OCI-LY3 (cell line): Measurements from ENCODE around the gene DYRK1B.

Experiments
- H2AFZ ChIP-seq: fragments of 200-600, 300-600 bp; shearing (Covaris generic); 2 replicates; pipeline ENCODE4 v1.6.0; 2014; ENCODE audit warnings: antibody characterized with exemption, low read depth, low read length
- H3K27ac ChIP-seq: fragments of 200-600, 300-600 bp; sonication (generic); 2 replicates; pipeline ENCODE4 v1.5.1; 2014; ENCODE audit warnings: mild to moderate bottlenecking, low read length, moderate library complexity, mixed read lengths
- H3K27me3 ChIP-seq: fragments of 200-600, 300-600 bp; sonication (generic); 2 replicates; pipeline ENCODE4 v1.6.1; 2014; ENCODE audit warnings: low read depth, low read length, mixed read lengths
- H3K36me3 ChIP-seq: fragments of 200-600, 300-600 bp; sonication (generic); replicated peaks from 2 replicates; pipeline ENCODE3; 2014; ENCODE audit warnings: low read depth, low read length, mixed read lengths
- H3K4me1 ChIP-seq: fragments of 300-600, 200-600 bp; sonication (generic); 2 replicates; pipeline ENCODE4 v1.6.1; 2014; ENCODE audit warnings: low read length, mixed read lengths
- H3K4me2 ChIP-seq: fragments of 200-600, 300-600 bp; sonication (generic); 2 replicates; pipeline ENCODE4 v1.6.1; 2014; ENCODE audit warnings: low read length, mixed read lengths
- H3K4me3 ChIP-seq: fragments of 300-600, 200-600 bp; sonication (generic); 2 replicates; pipeline ENCODE4 v1.5.1; 2014; ENCODE audit warnings: antibody characterized with exemption, mild to moderate bottlenecking, low read length, moderate library complexity
- H3K79me2 ChIP-seq: fragments of 300-600, 200-600 bp; shearing (Covaris generic); 2 replicates; pipeline ENCODE4 v1.6.1; 2014; ENCODE audit warnings: mild to moderate bottlenecking, low read length, mixed read lengths
- H3K9ac ChIP-seq: fragments of 300-600, 200-600 bp; shearing (Covaris generic); 2 replicates; pipeline ENCODE4 v1.6.0; 2014; ENCODE audit warnings: mild to moderate bottlenecking, low read length, moderate library complexity
- H3K9me3 ChIP-seq: fragments of 200-600, 300-600 bp; shearing (Covaris generic); 2 replicates; pipeline ENCODE4 v1.6.1; 2014; ENCODE audit warnings: low read length, mixed read lengths; ENCODE audit not compliant: insufficient read depth
- H4K20me1 ChIP-seq: fragments of 200-600, 300-600 bp; sonication (generic); 2 replicates; pipeline ENCODE4 v1.6.1; 2016; ENCODE audit warnings: low read length, mixed read lengths; ENCODE audit not compliant: insufficient read depth
- EZH2phosphoT487 ChIP-seq: fragments of 200-600 bp; shearing (Covaris generic); IDR thresholded peaks from 2 replicates; pipeline ENCODE4 v1.6.1; 2018; ENCODE audit warnings: antibody characterized with exemption, mixed run types, low read depth
- TF ChIP-seq, protein P1 (sequence below): fragments of 200-600, 300-600 bp; sonication (generic); IDR thresholded peaks from 2 replicates; pipeline ENCODE4 v1.5.1; 2014; ENCODE audit warnings: antibody characterized with exemption, low read length, low read depth

The DYRK1B gene

DNA sequence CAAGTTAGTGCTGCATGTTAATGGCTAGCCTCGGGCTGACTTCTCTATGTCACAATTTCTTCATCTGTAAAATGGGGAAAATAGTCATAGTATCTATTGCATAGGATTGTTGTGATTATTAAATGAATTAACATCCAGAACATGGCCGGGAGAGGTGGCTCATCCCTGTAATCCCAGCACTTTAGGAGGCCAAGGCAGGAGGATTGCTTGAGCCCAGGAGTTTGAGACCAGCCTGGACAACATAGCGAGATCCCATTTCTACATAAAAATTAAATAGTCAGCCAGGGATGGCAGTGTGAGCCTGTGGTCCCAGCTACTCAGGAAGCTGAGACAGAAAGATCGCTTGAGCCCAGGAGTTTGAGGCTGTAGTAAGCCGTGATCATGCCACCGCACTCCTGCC lies 34.0 kb upstream of the DYRK1B start:
- H3K9ac ChIP-seq, result no peak overlapping the region
- no peak overlapping the region for H3K4me3 ChIP-seq
- no peaks in the 10 kb centered on the region for H3K4me1 ChIP-seq
- no peaks in the 10 kb centered on the region for H3K27me3 ChIP-seq
- no peaks in the 10 kb centered on the region for H3K9me3 ChIP-seq
- no peak overlapping the region for H3K27ac ChIP-seq
- H2AFZ ChIP-seq, result no peak overlapping the region
- H3K79me2 ChIP-seq, result no peaks in the 10 kb centered on the region
- TF ChIP-seq, protein P1, sequence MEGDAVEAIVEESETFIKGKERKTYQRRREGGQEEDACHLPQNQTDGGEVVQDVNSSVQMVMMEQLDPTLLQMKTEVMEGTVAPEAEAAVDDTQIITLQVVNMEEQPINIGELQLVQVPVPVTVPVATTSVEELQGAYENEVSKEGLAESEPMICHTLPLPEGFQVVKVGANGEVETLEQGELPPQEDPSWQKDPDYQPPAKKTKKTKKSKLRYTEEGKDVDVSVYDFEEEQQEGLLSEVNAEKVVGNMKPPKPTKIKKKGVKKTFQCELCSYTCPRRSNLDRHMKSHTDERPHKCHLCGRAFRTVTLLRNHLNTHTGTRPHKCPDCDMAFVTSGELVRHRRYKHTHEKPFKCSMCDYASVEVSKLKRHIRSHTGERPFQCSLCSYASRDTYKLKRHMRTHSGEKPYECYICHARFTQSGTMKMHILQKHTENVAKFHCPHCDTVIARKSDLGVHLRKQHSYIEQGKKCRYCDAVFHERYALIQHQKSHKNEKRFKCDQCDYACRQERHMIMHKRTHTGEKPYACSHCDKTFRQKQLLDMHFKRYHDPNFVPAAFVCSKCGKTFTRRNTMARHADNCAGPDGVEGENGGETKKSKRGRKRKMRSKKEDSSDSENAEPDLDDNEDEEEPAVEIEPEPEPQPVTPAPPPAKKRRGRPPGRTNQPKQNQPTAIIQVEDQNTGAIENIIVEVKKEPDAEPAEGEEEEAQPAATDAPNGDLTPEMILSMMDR, result no peak
- no peak for TF ChIP-seq EZH2phosphoT487
- H4K20me1 ChIP-seq, result no peaks in the 10 kb centered on the region
- H3K4me2 ChIP-seq, result no peak overlapping the region
- H3K36me3 ChIP-seq, result no peaks in the 10 kb centered on the region

- Histone ChIP-seq H3K27ac (no peak overlapping the region), H3K9ac (no peak overlapping the region), H3K4me1 (no peaks in the 10 kb centered on the region), H3K4me3 (no peak overlapping the region), H3K9me3 (no peaks in the 10 kb centered on the region), H4K20me1 (no peaks in the 10 kb centered on the region), H2AFZ (no peak overlapping the region), H3K27me3 (no peaks in the 10 kb centered on the region), H3K36me3 (no peaks in the 10 kb centered on the region), H3K79me2 (no peaks in the 10 kb centered on the region), H3K4me2 (no peak overlapping the region)
- no peak for TF ChIP-seq EZH2phosphoT487
- TF ChIP-seq, protein P1, result no peak
Measured at GRCh38 chr19:39867133-39867532, 33.2 kb upstream of the DYRK1B start.

GRCh38 chr19:39865953-39866352 lies 32.0 kb upstream of the DYRK1B start:
- Histone ChIP-seq H3K4me3 (no peak overlapping the region), H3K9ac (no peak overlapping the region)
- TF ChIP-seq, protein P1, result no peak
- no peak for TF ChIP-seq EZH2phosphoT487

GRCh38 chr19:39865186-39865585 lies 31.2 kb upstream of the DYRK1B start:
- Histone ChIP-seq H3K9ac (no peak overlapping the region), H4K20me1 (no peaks in the 10 kb centered on the region), H3K36me3 (no peaks in the 10 kb centered on the region), H3K4me2 (no peak overlapping the region), H3K27ac (no peak overlapping the region), H3K79me2 (no peaks in the 10 kb centered on the region), H3K4me3 (no peak overlapping the region), H3K9me3 (no peaks in the 10 kb centered on the region), H2AFZ (no peak overlapping the region), H3K27me3 (no peaks in the 10 kb centered on the region), H3K4me1 (no peaks in the 10 kb centered on the region)
- TF ChIP-seq, protein P1, result no peak
- no peak for TF ChIP-seq EZH2phosphoT487

More at GRCh38 chr19:39865953-39866352, 32.0 kb upstream of the DYRK1B start:
- no peaks in the 10 kb centered on the region for H3K4me1 ChIP-seq
- H3K36me3 ChIP-seq, result no peaks in the 10 kb centered on the region
- no peaks in the 10 kb centered on the region for H4K20me1 ChIP-seq
- no peak overlapping the region for H3K4me2 ChIP-seq
- no peak overlapping the region for H3K27ac ChIP-seq
- H3K27me3 ChIP-seq, result no peaks in the 10 kb centered on the region
- H3K79me2 ChIP-seq, result no peaks in the 10 kb centered on the region
- H2AFZ ChIP-seq, result no peak overlapping the region
- no peaks in the 10 kb centered on the region for H3K9me3 ChIP-seq
